Endothelial cell (in vitro differentiated cells): ENCODE data around the gene SP140L. TPM values are rescaled to one million over a fixed set of nuclear protein-coding genes. Genes with fewer than 3 reads are reported as not detected.

Experiments used
- DNase-seq: peaks from one replicate; pipeline ENCODE4 v3.0.0; 2021; ENCODE audit warnings: low spot score
- H3K27ac Mint-ChIP-seq: one replicate; pipeline ENCODE4 v1.8.0; 2021; ENCODE audit warnings: mixed read lengths, inconsistent platforms; ENCODE audit not compliant: unreplicated experiment
- H3K27me3 Mint-ChIP-seq: one replicate; pipeline ENCODE4 v1.8.0; 2021; ENCODE audit warnings: mild to moderate bottlenecking, moderate library complexity, mixed read lengths, inconsistent platforms; ENCODE audit not compliant: unreplicated experiment
- H3K36me3 Mint-ChIP-seq: one replicate; pipeline ENCODE4 v1.8.0; 2021; ENCODE audit warnings: mild to moderate bottlenecking, low read depth, mixed read lengths, inconsistent platforms; ENCODE audit not compliant: unreplicated experiment
- H3K4me1 Mint-ChIP-seq: one replicate; pipeline ENCODE4 v1.8.0; 2021; ENCODE audit warnings: mild to moderate bottlenecking, mixed read lengths, inconsistent platforms; ENCODE audit not compliant: unreplicated experiment
- H3K4me3 Mint-ChIP-seq: one replicate; pipeline ENCODE4 v1.8.0; 2021; ENCODE audit warnings: mild to moderate bottlenecking, mixed read lengths, inconsistent platforms; ENCODE audit not compliant: unreplicated experiment
- H3K9me3 Mint-ChIP-seq: one replicate; pipeline ENCODE4 v1.8.0; 2021; ENCODE audit warnings: mixed read lengths, inconsistent platforms; ENCODE audit not compliant: unreplicated experiment
- total RNA-seq: library from RNA; stranded (reverse); fragmentation: NEBNext Ultra II Directional; extraction: Animal tissue kit (Norgen Biotek cat#: 25700); gene quantifications from one replicate; pipeline ENCODE4 v1.2.1, GENCODE V29; 2021; ENCODE audit not compliant: unreplicated experiment
- TF ChIP-seq, protein P1 (sequence below): fragments of 200-600 bp; sonication (generic); IDR thresholded peaks from one replicate; pipeline ENCODE4 v1.5.0; 2021; ENCODE audit warnings: antibody characterized with exemption; ENCODE audit not compliant: unreplicated experiment

The SP140L gene
- total RNA-seq, 1 donor from 2014 or later = 1.1 TPM

DNA sequence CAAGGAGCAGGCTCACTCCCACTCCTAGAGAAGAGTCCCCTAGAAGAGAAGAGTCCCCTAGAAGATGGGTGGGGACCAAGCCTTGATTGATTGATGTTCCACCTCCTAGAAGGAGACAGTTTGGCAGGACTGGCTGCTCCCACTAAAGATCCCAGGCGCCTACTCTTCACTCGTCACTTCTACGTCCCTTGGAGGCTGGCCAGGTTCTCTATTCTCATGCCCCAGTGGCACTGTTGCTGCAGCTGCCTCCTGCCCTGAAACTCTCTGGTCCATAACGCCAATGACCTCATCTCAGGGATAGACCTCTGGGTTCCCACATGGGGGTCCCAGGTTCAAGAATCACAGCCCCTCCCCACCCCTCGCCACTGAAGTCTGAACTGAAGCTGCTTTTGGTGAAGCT lies 2.5 kb upstream of the SP140L start:
- peaks cover 15% of the 10 kb centered on the region for H3K36me3 Mint-ChIP-seq
- H3K27me3 Mint-ChIP-seq = peaks cover 3% of the 10 kb centered on the region
- H3K9me3 Mint-ChIP-seq = peaks cover 9% of the 10 kb centered on the region
- H3K27ac Mint-ChIP-seq = no peak overlapping the region
- DNase-seq = no peak
- H3K4me1 Mint-ChIP-seq = peaks cover 3% of the 10 kb centered on the region
- H3K4me3 Mint-ChIP-seq = no peak overlapping the region
- TF ChIP-seq, protein P1, sequence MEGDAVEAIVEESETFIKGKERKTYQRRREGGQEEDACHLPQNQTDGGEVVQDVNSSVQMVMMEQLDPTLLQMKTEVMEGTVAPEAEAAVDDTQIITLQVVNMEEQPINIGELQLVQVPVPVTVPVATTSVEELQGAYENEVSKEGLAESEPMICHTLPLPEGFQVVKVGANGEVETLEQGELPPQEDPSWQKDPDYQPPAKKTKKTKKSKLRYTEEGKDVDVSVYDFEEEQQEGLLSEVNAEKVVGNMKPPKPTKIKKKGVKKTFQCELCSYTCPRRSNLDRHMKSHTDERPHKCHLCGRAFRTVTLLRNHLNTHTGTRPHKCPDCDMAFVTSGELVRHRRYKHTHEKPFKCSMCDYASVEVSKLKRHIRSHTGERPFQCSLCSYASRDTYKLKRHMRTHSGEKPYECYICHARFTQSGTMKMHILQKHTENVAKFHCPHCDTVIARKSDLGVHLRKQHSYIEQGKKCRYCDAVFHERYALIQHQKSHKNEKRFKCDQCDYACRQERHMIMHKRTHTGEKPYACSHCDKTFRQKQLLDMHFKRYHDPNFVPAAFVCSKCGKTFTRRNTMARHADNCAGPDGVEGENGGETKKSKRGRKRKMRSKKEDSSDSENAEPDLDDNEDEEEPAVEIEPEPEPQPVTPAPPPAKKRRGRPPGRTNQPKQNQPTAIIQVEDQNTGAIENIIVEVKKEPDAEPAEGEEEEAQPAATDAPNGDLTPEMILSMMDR = no peak

DNA sequence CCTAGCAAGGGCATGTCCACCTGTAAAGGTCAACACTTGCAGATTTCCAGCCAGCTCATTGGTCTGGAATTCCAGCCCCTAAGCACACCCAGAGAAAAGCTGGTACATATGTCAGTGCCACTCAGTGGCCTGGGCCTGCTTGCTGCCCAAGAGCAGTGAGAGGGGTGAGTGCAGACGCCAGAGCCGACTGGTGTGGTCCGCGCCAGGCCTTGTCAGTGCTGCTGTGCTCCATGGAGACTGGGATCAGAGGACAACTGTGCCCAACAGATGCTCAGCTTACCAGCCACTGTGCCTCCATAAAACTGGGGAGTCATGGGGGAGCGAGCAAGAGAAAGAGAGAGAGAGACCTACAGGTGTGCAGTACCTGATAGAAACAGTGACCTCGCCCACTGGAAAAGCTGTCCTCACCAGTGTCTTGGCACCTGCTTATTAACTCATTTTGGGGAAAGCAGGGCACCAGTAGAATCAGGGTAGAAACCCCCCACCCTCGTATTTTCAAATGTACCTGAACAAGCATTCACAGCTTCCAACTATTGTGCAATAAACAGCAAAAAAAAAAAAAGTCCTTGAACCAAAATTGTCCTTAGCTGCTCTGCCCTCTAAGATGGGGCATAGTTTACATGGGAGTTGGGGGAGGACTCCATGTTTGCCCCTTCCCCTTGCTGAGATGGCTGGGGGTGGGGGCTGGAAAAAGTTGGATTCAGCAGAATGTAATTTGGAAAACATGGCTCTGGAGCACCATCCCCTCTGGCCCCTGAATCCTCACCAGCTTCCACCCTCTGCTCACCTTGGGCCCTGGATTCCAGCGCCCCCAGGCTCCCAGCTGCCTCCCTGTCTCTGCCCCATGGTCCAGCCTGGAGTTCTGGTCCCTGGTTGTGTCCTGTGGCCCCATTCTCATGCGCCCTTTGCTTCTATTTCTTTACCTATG lies 1.4 kb upstream of the SP140L start:
- Mint-ChIP-seq H3K27ac (no peak overlapping the region), H3K4me3 (no peak overlapping the region)

DNA sequence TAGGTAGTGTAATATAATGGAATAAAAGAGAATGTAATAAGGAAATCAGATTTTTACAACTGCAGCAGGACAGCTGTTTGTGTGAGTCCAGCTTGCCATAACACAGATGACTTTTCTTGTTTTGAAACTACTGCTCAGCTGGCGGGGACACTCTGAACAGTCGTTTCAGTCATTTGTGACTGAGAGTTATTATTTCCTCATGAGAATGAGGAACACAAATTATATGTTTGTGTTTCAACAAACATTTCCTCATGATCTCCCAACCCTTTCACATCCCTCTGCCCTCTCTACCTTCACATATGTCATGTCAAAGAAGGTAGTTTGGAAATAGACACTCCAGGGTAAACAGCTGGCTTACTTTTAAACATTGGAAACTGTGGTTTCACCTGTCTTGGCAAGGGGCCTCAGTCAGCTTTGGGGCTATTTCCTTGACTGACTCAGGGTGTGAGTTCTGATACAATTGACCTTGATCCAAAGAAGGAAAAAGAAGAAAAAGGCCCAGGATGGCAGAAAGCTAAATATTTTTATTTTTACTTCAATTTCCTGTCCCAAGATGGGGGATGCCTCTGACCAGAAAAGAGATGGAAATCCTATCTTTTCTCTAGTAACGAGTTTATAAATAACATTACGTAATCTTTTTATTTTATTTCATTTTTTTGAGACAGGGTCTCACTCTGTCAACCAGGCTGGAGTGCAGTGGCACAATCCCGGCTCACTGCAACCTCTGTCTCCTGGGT lies 593 bp downstream of the SP140L start:
- no peak overlapping the region for H3K4me3 Mint-ChIP-seq
- H3K36me3 Mint-ChIP-seq = peaks cover 4% of the 10 kb centered on the region
- peaks cover 9% of the 10 kb centered on the region for H3K9me3 Mint-ChIP-seq
- H3K4me1 Mint-ChIP-seq = peaks cover 2% of the 10 kb centered on the region
- DNase-seq = no peak
- TF ChIP-seq, protein P1 = no peak
- H3K27me3 Mint-ChIP-seq = no peaks in the 10 kb centered on the region
- H3K27ac Mint-ChIP-seq = no peak overlapping the region

More for the DNA sequence above, 1.4 kb upstream of the SP140L start:
- peaks cover 2% of the 10 kb centered on the region for H3K4me1 Mint-ChIP-seq
- TF ChIP-seq, protein P1 = no peak
- H3K9me3 Mint-ChIP-seq = peaks cover 9% of the 10 kb centered on the region
- H3K27me3 Mint-ChIP-seq = peaks cover 3% of the 10 kb centered on the region
- DNase-seq = no peak
- H3K36me3 Mint-ChIP-seq = peaks cover 13% of the 10 kb centered on the region

DNA sequence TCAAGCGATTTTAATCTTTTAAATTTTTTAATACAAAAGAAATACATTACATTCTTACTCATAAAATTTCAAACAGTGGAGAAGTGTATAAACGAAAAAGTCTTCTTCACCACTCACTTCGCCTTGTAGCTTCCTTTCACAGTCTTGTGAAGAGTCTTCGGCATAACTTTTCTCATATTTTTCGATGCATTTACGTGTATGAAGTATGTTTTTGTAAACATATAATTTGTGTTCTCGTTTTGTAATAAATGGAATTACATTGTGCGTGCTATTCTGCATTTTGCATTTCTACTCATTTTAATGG lies 1.1 kb downstream of the SP140L start:
- TF ChIP-seq, protein P1 = no peak
- DNase-seq = no peak
- no peak overlapping the region for H3K27ac Mint-ChIP-seq
- H3K36me3 Mint-ChIP-seq = peaks cover 4% of the 10 kb centered on the region
- peaks cover 8% of the 10 kb centered on the region for H3K9me3 Mint-ChIP-seq
- no peak overlapping the region for H3K4me3 Mint-ChIP-seq
- H3K4me1 Mint-ChIP-seq = peaks cover 2% of the 10 kb centered on the region
- H3K27me3 Mint-ChIP-seq = no peaks in the 10 kb centered on the region
